22Rv1 (cell line): Measurements from ENCODE around the gene PLXNA4.

ENCODE experiments used
- H3K27ac ChIP-seq: fragments of 450-650 bp; 2 replicates; pipeline ENCODE4 v1.5.1; 2017
- CTCF ChIP-seq: fragments of 450-650 bp; IDR thresholded peaks from 2 replicates; pipeline ENCODE4 v1.5.1; 2017; ENCODE audit warnings: mild to moderate bottlenecking
- ZFX ChIP-seq: fragments of 450-650 bp; IDR thresholded peaks from 2 replicates; pipeline ENCODE4 v1.6.1; 2017; ENCODE audit warnings: antibody characterized with exemption, borderline replicate concordance

PLXNA4 gene

GRCh38 chr7:132232406-132232805 is 343.9 kb downstream of the PLXNA4 start:
- TF ChIP-seq ZFX = no peak
- no peak for TF ChIP-seq CTCF
- no peak overlapping the region for H3K27ac ChIP-seq

- TF ChIP-seq ZFX (no peak), CTCF (no peak)
- no peak overlapping the region for H3K27ac ChIP-seq
Observed at GRCh38 chr7:132230462-132230861, 345.8 kb downstream of the PLXNA4 start.

GRCh38 chr7:132228240-132228639 is 348.0 kb downstream of the PLXNA4 start:
- H3K27ac ChIP-seq = no peak overlapping the region
- TF ChIP-seq ZFX (no peak), CTCF (no peak)

GRCh38 chr7:132226957-132227290 is 349.3 kb downstream of the PLXNA4 start:
- no peak overlapping the region for H3K27ac ChIP-seq
- no peak for TF ChIP-seq CTCF
- TF ChIP-seq ZFX = no peak

- TF ChIP-seq CTCF (no peak), ZFX (no peak)
- H3K27ac ChIP-seq = no peak overlapping the region
Observed at GRCh38 chr7:132226046-132226956, 350.0 kb downstream of the PLXNA4 start.

- no peak for TF ChIP-seq ZFX
- TF ChIP-seq CTCF = no peak
- H3K27ac ChIP-seq = no peak overlapping the region
Observed at GRCh38 chr7:132225216-132226030, 350.8 kb downstream of the PLXNA4 start.

- TF ChIP-seq CTCF = no peak
- TF ChIP-seq ZFX = no peak
- H3K27ac ChIP-seq = no peak overlapping the region
Observed at GRCh38 chr7:132221356-132221755, 354.9 kb downstream of the PLXNA4 start.
